Brain microvascular endothelial cell (primary cell): ENCODE results near the gene NEGR1.
A peak's percentile ranks its signal among the peaks of the same experiment; 100 is the strongest.

Experiments used
- DNase-seq: peaks from one replicate; pipeline ENCODE4 v3.0.0-alpha.2; 2020
- H3K27ac ChIP-seq: fragments of 250-450 bp; sonication (Bioruptor Pico); 2 replicates; pipeline ENCODE4 v1.5.1; 2020; ENCODE audit warnings: mild to moderate bottlenecking, moderate library complexity
- H3K27me3 ChIP-seq: fragments of 250-450 bp; sonication (Bioruptor Pico); replicated peaks from 2 replicates; pipeline ENCODE4 v1.5.1; 2020; ENCODE audit warnings: mild to moderate bottlenecking
- H3K36me3 ChIP-seq: fragments of 250-450 bp; sonication (Bioruptor Pico); replicated peaks from 2 replicates; pipeline ENCODE4 v1.5.1; 2020; ENCODE audit warnings: mild to moderate bottlenecking
- H3K4me3 ChIP-seq: 2 replicates; pipeline ENCODE4 v1.5.1; 2011; ENCODE audit warnings: low read depth, mild to moderate bottlenecking, control low read depth, low read length, moderate library complexity
- in situ Hi-C: cut with HindIII; loops from 2 replicates; pipeline ENCODE4 v1.10.0; 2017; ENCODE audit warnings: low sequenced_read_pairs, low pct_ligation_motif_present
- TF ChIP-seq, protein P1 (sequence below): IDR thresholded peaks from 2 replicates; pipeline ENCODE4 v1.5.1; 2011; ENCODE audit warnings: low read depth, mild to moderate bottlenecking, moderate library complexity, low read length, control low read depth, inconsistent platforms; ENCODE audit errors: missing control alignments

NEGR1 gene

GRCh38 chr1:71949681-71950080 lies 332.7 kb downstream of the NEGR1 start:
- in situ Hi-C loops, result no loop called here
- no peak for DNase-seq
- Histone ChIP-seq H3K27ac (no peak overlapping the region), H3K27me3 (no peaks in the 10 kb centered on the region), H3K36me3 (no peaks in the 10 kb centered on the region), H3K4me3 (no peak overlapping the region)
- TF ChIP-seq, protein P1, sequence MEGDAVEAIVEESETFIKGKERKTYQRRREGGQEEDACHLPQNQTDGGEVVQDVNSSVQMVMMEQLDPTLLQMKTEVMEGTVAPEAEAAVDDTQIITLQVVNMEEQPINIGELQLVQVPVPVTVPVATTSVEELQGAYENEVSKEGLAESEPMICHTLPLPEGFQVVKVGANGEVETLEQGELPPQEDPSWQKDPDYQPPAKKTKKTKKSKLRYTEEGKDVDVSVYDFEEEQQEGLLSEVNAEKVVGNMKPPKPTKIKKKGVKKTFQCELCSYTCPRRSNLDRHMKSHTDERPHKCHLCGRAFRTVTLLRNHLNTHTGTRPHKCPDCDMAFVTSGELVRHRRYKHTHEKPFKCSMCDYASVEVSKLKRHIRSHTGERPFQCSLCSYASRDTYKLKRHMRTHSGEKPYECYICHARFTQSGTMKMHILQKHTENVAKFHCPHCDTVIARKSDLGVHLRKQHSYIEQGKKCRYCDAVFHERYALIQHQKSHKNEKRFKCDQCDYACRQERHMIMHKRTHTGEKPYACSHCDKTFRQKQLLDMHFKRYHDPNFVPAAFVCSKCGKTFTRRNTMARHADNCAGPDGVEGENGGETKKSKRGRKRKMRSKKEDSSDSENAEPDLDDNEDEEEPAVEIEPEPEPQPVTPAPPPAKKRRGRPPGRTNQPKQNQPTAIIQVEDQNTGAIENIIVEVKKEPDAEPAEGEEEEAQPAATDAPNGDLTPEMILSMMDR, result no peak

GRCh38 chr1:71948561-71948960 lies 333.8 kb downstream of the NEGR1 start:
- Histone ChIP-seq H3K36me3 (no peaks in the 10 kb centered on the region), H3K4me3 (no peak overlapping the region), H3K27ac (no peak overlapping the region), H3K27me3 (no peaks in the 10 kb centered on the region)
- TF ChIP-seq, protein P1, result no peak
- in situ Hi-C loops, result no loop called here
- DNase-seq, result no peak

GRCh38 chr1:71944006-71944405 lies 338.3 kb downstream of the NEGR1 start:
- Histone ChIP-seq H3K4me3 (no peak overlapping the region), H3K36me3 (no peaks in the 10 kb centered on the region), H3K27me3 (no peaks in the 10 kb centered on the region), H3K27ac (no peak overlapping the region)
- TF ChIP-seq, protein P1, result no peak
- in situ Hi-C loops, result no loop called here
- DNase-seq, result no peak

DNA sequence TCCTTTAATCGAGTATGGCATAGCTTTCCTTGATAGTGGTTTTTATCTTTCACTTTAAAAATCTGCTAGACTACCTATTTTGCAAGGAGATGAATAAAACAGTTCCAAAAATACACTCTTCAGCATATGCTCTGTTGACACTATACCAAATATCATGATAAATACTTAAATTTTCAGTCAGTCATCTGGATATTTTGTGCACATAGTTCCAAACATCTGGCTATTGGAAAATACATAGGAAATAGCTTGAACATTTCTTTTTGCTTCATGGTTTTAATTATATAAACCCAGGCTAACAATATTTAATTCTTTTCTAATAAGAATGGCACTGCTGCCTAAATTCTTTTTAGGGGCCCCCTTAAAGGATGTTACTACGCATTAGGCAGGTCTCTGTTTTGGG lies 342.1 kb downstream of the NEGR1 start:
- Histone ChIP-seq H3K36me3 (no peaks in the 10 kb centered on the region), H3K4me3 (no peak overlapping the region), H3K27ac (no peak overlapping the region), H3K27me3 (no peaks in the 10 kb centered on the region)
- in situ Hi-C loops, result no loop called here
- no peak for DNase-seq
- TF ChIP-seq, protein P1, result no peak

- TF ChIP-seq, protein P1, result no peak
- in situ Hi-C loops, result no loop called here
- Histone ChIP-seq H3K4me3 (no peak overlapping the region), H3K36me3 (no peaks in the 10 kb centered on the region), H3K27ac (no peak overlapping the region), H3K27me3 (no peaks in the 10 kb centered on the region)
- DNase-seq, result no peak
Observed at GRCh38 chr1:71930511-71930910, 351.8 kb downstream of the NEGR1 start.

- TF ChIP-seq, protein P1, result peak; percentile 29
- H3K36me3 ChIP-seq, result no peaks in the 10 kb centered on the region
- H3K4me3 ChIP-seq, result no peak overlapping the region
- in situ Hi-C loops, result no loop called here
- no peak for DNase-seq
- no peaks in the 10 kb centered on the region for H3K27me3 ChIP-seq
- H3K27ac ChIP-seq, result no peak overlapping the region
Observed at GRCh38 chr1:71921935-71922559, 360.3 kb downstream of the NEGR1 start.
